Esophagus squamous epithelium (tissue), 4 donors: Measurements from ENCODE around the gene MYD88.

Source experiments
- CTCF ChIP-seq, 6 experiments: fragments of 450-650 bp in 4 of 6; fragments of 200-600 bp in 2 of 6; sonication (generic) in 2 of 6; IDR thresholded peaks; one replicate each; pipeline ENCODE4 v1.5.1; 2016 to 2019; ENCODE audit warnings: antibody characterized with exemption in 6 of 6, mild to moderate bottlenecking in 4 of 6, moderate library complexity in 4 of 6
- POLR2A ChIP-seq, 4 donors: fragments of 450-650 bp; IDR thresholded peaks; one replicate each; pipeline ENCODE4 v1.6.1; 2017; ENCODE audit warnings: antibody characterized with exemption in 4 of 4, mild to moderate bottlenecking in 4 of 4, moderate library complexity in 3 of 4

GRCh38 chr3:38177181-38177580, 38.7 kb downstream of the MYD88 start:
- TF ChIP-seq CTCF (IDR thresholded peaks at IDR 0.05): no peak
- no peak for TF ChIP-seq POLR2A (IDR thresholded peaks at IDR 0.05)
